Activated gamma-delta T cell treated with anti-CD3 and anti-CD28 coated beads, Interleukin-2, amount 50 U/mL, for 16 hours (primary cell): ENCODE data around the gene DSCAML1.
"Not testable (repeated sequence)": the region's sequence is repeated elsewhere in the genome, so short reads cannot be mapped to it uniquely, and the experiment has no call there.

Experiments
- DNase-seq: peaks from one replicate; pipeline ENCODE4 v3.0.0-alpha.2; 2020; ENCODE audit warnings: low read depth

Gene DSCAML1

DNA sequence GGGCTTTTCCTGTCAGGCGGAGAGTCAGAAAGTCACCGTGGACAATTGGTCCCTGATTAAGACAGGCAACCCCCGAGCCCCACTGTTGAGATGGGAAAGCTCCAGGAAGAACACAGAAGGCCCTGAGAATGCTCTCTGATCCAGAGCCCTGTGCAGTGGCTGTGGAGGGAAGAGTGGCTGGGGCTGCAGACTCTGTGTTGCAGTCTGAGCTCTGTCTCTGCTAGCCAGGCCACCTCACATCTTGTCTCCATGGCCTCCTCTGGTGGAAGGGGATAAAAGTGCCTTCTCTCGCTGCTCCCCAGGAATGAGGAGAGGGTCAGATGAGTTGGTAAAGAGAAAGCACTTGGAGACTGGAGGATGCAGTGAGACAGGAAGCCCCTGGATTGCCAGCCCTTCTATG, 328.1 kb downstream of the DSCAML1 start:
- DNase-seq = no peak

- no peak for DNase-seq
Observed at GRCh38 chr11:117467770-117468169, 329.2 kb downstream of the DSCAML1 start.

GRCh38 chr11:117466966-117467365, 330.1 kb downstream of the DSCAML1 start:
- DNase-seq = no peak

- no peak for DNase-seq
Observed at GRCh38 chr11:117465236-117465997, 331.6 kb downstream of the DSCAML1 start.

DNA sequence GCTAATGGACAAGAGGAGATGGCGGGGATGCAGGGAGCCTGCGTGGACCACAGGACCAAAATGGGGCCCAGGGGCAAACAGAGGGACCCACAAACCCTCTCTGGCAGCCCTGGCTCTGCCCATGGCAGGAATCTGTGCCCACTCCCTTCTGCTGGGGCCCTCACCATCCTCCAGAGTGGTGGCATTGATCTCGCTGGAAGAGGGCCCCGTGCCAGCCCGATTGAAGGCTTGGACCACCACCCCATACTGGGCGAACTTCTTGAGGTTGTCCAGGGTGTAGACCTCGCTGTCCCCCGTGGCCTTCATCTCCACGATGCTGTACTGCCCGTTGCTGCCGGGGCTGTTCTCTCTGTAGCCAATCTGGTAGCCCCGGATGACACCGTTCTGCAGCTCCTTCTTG, 332.2 kb downstream of the DSCAML1 start:
- DNase-seq = no peak

- DNase-seq = no peak
Observed at GRCh38 chr11:117462864-117463247, 334.2 kb downstream of the DSCAML1 start.

DNA sequence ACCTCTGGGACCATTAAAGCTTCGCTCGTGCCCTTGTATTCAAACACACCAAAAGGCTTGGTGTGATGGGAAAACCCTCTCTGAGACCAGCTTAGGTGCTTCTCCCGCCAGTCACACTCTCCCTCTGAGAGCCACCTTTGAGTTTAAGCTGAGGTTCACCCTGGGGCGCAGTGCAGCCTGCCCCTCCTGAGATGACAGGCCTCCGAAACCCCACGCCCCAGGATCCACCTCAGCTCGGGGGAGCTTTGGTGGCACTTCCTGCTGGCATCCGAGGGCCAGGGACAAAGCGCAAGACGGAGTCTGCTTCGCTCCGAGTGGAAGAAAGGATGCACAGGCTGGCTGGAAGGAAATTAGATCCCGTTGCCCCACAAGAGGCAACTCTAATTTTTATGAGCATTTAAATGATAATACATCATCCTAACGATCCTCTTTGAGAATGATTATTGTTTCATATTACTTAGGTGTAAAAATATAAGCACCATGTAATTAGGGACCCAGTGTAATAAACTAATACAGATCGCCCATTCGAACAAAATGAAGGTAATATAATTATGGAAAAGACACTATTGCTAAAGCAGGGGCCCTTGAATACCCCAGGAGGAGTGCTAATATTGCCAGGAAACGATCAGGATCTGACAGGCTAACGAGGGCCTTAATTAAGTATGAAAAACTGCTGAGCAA, 334.7 kb downstream of the DSCAML1 start:
- no peak for DNase-seq

- no peak for DNase-seq
Observed at GRCh38 chr11:117461396-117462182, 335.4 kb downstream of the DSCAML1 start.

- no peak for DNase-seq
Observed at GRCh38 chr11:117459979-117460300, 337.1 kb downstream of the DSCAML1 start.

DNA sequence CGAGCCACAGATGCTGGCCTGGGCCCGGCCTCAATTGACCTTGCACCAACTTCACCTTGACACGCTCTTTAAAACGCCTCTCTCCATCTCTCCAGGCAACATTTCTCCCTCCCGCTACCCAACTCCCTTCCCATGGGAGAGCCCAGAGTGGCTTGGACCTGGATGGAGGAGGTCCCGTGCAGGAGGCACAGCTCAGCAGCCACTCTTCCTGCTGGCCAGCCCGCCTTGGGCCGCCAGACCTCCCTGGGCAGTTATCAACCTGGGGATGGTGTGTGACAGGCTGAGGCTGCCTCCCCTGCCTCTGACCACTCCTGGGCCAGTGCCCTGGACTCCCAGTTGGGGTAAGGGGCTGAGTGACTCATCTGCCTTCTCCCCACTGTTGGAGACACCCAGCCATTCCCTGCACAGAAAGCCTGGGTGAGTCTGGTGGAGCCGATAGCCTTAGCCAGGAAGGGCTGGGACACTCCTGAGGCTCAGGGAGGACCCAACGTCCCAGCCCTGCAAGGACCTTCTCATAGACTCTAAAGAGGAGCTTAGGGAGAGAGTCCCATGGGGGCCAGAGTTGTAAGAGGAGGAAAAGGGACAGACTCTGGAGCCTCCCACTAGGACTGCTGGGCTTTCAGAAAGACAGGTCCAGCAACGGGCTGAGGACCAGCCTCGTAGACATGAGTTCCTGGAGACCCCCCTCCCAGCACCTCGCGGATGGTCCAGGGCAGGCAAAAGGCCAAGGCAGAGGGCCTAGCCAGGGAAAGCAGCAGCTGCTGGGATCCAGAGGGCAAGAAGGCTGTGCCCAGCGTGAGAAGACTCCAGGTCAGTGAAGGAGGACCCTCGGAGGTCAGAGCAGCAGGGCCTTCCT, 337.7 kb downstream of the DSCAML1 start:
- DNase-seq = no peak

DNA sequence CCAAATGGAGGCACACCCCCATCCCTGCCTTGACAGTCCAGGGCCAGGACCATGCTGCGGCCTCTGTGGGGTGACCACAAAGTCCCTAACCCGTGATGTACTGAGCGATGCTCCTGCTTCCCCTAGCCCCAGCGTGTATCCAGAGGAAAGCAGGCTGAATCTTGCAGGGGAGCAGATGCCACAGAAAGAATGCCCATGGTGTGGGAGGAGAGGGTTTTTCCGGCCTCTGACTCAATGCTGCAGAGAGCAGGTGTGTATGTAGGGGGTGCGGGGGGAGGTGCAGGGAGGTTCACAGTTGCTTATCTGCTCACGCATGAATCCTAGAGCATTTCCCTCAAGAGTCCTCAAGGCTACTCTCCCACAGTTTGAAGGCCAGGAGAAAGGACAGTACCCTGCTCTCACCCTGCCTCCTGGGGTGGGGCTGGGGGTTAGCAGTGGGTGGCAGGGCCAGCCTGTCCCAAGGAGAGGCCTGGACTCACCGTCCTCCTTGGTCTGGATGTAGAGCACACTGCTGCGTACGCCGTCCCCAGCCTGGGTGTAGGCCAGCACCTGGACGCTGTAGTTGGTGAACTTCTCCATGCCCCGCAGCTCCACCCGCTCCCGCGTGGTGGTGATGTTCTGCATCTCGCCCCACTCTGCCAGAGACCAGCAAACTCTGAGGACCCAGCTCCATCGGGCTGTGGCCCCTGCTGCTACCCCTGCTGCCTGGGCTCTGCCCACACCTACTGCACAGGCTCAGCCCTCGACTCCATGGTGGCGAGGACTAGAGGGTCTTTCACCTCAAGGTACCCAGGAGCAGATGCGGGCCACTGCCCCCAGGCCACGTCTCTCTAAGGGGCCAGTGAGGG, 338.5 kb downstream of the DSCAML1 start:
- DNase-seq = no peak

GRCh38 chr11:117457835-117458234, 339.2 kb downstream of the DSCAML1 start:
- DNase-seq = no peak

DNA sequence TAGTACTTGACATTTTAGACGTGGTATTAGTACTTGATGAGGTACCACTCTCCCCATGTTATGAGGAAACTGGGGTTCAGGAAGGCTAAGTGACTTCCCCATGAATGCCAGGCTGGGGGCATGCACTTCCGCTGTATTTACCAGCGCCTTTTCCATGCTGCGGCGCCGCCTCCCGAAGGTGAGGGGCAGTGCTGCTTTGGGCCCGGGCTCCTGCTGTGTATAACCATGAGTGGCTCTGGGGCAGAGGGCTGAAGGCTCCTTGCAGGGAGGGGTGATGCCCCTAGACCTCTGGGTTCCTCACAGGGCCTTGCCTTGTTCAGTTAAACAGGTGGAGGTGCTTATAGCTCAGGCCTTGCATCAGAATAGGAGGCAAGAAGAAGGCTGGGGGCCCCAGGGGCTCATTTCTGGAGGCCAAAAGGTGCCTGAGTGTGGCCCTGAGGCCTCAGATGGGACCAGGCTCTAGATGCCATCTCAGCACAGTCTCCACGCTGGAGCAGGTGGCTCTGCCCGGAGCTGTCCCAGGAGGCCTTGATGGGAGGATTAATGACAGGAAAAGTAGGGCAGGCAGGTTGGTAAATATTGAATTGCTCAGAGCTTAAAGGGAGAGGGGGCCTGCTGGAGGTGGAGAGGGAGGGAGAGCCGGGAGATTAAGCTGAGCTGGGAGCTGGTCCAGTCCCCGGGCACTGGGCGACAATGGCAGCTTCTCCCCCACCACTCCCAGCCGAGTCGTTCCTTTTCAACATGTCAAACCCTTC, 339.8 kb downstream of the DSCAML1 start:
- no peak for DNase-seq

DNA sequence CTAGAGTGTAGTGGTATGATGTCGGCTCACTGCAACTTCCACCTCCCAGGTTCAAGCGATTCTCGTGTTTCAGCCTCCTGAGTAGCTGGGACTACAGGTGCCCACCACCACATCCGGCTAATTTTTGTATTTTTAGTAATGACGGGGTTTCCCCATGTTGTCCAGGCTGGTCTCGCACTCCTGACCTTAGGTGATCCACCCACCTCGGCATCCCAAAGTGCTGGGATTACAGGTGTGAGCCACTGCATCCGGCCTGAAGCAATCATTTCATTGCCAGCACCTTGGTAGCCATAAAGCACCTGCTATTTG, 340.3 kb downstream of the DSCAML1 start:
- not testable (repeated sequence) for DNase-seq

GRCh38 chr11:117456027-117456720, 340.8 kb downstream of the DSCAML1 start:
- no peak for DNase-seq

DNA sequence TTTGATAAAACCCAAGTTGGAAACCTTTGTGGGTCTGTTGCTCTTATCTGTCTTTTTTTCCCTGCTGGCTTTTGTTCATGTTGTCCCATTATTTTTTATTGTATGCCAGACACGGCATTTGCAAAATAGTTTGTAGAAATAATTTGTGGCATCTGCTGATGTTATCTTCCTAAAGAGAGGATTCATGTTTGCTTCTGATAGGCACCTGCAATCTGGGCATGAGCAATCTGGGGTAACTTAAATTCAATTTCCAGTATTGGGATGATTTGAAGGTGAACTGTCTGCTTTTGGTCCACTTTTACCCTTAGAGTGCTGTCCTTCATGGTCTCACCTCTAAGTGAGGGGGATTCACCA, 342.5 kb downstream of the DSCAML1 start:
- no peak for DNase-seq

- DNase-seq = no peak
Observed at GRCh38 chr11:117453886-117454563, 343.0 kb downstream of the DSCAML1 start.

DNA sequence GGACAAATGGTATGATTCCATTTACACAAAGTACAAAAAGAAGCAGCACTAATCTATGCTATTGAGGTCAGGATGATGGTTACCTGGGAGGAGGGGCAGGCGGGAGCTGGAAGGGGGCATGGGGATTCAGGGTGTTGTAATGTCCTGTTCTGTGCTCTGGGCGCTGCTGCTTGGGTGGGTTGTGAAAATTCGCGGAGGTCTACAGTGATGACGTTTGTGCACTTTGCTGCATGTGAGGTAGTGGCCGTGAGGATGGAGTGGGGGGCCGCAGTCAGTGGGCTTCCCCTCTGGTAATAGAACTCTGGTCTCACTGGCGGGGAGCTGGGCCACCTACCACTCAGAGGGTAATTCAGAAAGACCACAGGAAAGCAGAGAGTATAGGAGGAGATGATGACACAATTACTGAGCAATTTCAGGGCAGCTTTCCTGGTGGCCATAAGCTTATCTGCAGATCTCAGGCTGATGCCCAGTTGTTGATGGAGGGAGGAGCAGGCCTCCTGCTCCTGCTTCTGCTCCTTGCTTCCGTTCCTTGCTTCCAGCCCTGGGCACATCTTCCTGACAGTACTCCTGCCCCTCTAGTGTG, 347.8 kb downstream of the DSCAML1 start:
- DNase-seq = no peak
